Measurements from ENCODE around the gene TXLNB.

TXLNB gene

DNA sequence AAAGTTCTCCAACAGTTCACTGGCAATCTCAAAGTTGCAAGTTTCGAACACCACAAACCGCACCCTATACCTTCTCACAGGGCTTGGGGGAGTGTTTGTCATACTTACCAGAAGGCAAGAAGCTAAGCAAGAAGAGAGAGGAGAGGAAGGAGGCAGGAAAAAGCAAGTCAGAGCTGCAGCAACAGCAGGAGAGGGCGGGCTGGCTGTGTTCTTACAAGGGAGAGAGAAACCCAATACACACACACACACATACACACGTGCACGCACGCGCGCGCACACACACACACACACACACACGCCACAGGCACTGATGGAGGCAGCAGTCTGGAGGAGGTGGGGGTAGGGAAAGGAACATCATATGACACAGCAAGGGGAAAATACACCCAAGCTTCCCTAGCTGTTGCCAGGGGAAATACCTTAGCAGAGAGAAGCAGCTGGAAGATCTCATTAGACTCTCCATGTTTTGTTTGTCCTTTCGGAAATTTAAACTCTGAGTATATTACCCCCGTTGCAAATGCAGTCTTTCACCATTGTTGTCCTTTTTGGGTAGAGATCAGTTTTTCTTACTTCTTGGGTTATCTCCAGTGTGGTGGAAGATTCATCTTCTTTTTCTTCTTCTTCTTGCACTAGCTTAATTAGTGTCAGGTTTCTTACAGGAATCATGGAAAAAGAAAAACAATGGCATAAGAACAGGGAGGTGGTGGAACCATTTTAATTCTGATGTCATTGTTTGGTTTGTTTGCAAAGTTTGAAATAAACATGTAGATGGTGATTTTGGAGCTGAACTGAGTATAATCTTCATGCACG is at the start of gene TXLNB:
Gene TXLNB, minus strand, starts transcription at position 186 of the 807 bp plus-strand sequence. CDS start 3,099 bp downstream, outside the sequence.
- DNase-seq (ENCODE audit: low read depth, low spot score), result peak; percentile 55

DNA sequence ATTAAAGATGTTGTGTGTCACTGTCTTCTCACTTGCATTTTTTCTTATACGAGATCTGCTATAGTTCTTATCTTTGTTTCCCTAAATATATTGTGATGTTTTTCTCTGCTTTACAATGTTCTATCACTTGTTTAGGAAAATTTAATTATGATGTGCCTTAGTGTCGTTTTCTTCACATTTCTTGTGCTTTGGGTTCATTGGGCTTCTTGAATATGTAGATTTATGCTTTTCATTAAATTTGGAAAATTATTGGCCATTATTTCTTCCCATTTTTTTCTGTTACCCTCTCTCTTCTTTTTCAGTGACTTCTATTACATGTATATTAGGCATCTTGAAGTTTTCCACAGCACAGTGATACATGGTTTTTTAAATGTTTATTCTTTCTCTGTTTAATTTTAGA is 49.3 kb upstream of the TXLNB start:
- no peak for DNase-seq (ENCODE audit: low read depth, low spot score)

- DNase-seq (ENCODE audit: low read depth, low spot score), result no peak
These were observed 47.0 kb upstream of the TXLNB start for GRCh38 chr6:139338795-139339194.

- DNase-seq (ENCODE audit: low read depth, low spot score), result no peak
These were observed 46.0 kb upstream of the TXLNB start for GRCh38 chr6:139337830-139338229.

- no peak for DNase-seq (ENCODE audit: low read depth, low spot score)
These were observed 45.2 kb upstream of the TXLNB start for GRCh38 chr6:139337001-139337400.

GRCh38 chr6:139336488-139336887 is 44.7 kb upstream of the TXLNB start:
- DNase-seq (ENCODE audit: low read depth, low spot score), result no peak

DNA sequence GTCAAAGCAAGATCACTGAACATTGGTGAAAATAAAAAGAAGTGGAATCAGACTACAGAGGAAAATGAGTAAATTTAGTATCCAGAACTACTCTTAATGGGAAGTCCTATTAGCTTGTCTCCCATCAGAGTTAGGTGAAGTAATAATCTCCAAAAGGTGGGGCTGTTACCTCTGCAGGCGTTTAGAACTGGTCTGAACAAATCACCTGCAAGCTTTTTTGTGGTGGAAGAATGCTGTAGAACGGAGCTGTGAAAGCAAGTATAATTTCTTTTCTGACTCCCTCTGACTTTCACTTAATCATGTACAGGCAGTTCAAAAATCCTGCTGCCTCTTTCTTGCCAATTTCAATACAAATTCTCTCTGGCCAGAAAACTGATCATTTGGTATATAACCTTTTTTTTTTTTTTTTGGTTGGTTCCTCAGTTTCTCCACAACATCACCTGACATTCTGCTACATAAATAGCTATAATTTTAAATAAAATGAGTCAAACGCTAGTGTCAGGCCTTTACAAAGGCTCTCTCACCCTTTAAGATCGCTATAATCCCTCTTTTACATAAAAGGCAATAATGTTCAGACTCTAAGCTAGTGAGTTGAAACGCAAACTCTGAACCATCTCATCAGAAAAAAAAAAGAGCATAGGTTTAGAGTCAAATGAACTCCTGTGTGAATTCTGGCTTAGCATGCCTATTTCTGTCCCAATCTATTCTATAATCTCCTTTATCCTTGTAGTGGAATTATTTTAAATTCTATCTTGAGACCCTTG is 43.8 kb upstream of the TXLNB start:
- no peak for DNase-seq (ENCODE audit: low read depth, low spot score)

DNA sequence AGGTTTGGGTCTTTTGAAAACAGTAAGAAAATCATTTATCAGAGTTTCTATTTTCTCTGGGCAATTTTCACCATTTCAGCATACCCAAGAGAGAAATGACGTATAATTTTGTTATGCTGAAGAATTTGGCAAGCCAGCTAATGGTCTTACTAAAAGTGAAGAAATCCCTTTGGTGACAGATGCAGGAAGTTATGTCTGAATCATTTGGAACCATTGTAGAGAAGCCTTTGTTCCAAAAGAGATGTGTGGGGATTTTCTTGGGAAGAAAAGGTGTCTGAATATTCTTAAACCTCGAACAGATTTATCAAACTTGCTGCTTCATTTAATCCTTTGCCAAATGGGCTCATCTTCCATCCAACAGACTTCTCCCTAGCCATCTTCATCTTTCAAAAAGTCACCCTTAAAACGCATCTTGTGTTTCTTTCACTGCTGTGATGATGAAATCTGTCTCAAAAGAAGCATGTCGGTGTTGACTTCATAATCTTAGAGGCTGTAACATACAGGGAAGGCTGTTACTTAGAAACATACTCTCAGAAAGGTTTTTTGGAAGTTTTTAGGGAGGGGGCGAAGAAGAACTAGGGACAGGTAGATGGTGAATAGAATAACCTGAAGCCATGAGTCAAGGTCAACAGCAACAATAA is 43.1 kb upstream of the TXLNB start:
- no peak for DNase-seq (ENCODE audit: low read depth, low spot score)

DNA sequence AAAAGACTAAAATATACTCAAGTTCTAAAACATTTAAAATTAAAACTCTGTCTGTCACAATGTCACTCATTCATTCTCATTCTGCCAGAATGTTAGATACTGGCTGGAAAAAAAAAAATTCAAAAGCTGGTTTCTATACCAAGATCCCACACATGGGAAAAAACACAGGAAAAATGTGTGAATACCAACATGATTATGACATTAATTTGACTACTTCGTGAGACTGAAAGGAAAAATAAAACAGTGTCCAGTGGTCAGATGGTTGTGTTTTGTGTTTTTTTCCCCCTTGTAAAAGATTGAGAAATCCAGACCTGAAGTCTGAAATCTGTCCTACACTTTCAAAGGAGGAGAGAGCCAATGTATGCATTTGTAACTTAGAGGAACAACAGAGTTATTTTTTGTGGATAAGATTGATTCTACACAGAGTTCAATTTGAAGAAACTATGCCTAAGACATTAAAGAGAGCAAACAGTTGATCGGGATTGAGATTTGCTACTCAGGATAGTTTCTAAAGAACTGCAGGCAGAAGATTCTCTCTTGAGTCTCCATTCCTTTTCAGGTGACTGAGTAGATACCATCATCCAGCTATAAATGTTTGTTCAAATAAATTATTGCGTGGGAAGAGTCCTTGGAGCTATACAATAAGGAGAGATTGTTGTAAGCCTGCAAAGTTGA is 39.2 kb upstream of the TXLNB start:
- DNase-seq (ENCODE audit: low read depth, low spot score), result no peak

DNA sequence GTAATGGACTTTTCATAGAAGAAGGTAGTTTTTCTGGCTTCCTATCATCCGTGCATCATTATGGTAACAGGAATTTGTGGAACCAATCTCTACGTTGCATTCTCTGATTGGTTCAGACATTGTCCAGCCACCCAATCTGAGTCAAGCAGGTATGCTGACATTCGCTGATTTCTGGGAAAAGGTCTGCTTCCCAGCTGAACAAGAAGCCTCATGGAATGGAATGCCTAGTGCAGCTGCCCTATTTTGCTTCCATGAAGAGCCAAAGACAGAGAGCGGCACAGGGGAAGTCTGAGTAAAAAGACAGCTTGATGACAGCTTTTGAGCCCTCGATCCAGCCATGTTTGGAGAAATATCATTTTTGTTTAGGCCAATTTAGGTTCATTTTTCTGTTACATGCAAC is 38.5 kb upstream of the TXLNB start:
- DNase-seq (ENCODE audit: low read depth, low spot score), result no peak

- no peak for DNase-seq (ENCODE audit: low read depth, low spot score)
These were observed 37.4 kb upstream of the TXLNB start for GRCh38 chr6:139329224-139329623.

DNA sequence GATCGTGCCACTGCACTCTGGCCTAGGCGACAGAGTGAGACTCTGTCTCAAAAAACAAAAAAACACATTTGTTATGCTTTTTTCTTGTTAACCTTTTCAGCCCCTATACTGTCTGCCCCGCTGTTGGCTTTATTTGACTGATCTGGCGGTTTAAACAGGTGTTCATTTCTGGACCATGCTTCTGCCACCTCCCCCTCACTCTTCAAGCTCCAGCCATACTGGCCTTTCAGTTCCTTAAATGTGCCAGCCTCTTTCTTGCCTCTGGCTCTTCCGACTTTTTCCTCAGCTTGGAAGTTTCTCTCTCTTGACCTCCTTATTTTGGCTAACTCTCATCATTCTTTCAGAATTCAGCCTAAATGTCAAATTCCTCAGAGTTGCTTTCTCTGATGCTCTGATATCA is 35.2 kb upstream of the TXLNB start:
- no peak for DNase-seq (ENCODE audit: low read depth, low spot score)

- DNase-seq (ENCODE audit: low read depth, low spot score), result no peak
These were observed 33.9 kb upstream of the TXLNB start for GRCh38 chr6:139325686-139326085.

DNA sequence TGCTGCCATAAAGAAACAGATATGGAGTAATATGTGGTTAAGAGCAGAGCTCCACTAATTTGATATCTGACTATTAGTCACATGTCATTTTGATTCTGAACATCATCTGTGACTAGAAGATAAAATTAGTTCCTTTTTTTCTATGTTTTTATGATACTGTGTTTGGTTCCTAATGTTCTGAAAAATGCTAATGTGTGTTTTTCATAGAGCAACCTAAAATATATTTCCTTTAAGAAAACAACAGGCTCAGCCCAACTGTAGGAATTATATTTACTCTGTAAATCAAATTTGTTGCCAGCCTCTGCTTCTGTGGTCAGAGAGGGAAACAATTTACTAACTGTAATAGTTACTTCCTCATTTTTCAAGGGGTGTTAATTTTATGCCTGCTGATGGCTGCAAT is 33.3 kb upstream of the TXLNB start:
- DNase-seq (ENCODE audit: low read depth, low spot score), result no peak

DNA sequence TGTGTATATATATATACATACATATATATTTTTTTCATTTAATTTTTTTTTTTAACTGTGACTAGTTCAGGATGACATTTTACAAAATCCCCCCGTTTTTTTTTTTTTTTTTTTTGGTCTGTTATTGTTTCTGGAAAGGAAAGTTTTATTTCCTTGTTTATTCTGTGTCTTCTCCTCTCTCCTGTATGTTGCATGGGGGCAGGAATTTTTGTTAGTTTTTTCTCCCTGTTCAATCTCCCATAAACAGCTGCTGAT is 32.4 kb upstream of the TXLNB start:
- no peak for DNase-seq (ENCODE audit: low read depth, low spot score)

GRCh38 chr6:139323511-139324300 is 31.9 kb upstream of the TXLNB start:
- peak; percentile 28 for DNase-seq (ENCODE audit: low read depth, low spot score)

DNA sequence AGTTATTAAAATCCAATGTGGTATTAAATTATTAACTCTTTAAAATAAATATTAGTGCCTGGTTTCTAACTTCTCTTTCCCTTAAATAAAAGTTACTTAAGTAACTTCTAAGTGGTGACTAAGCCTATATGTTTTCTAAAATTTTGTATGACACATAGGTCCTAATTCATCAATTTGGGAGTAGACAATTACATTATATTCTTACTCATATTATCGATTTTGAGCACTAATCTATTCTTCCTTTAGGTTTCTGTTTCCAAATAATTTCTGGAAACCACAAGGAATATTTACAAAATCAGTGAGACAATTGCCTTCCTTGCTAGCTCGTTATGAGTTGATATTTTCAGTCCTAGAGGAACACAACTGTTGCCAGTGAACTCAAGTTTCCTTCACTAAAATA is 28.3 kb upstream of the TXLNB start:
- DNase-seq (ENCODE audit: low read depth, low spot score), result no peak

DNA sequence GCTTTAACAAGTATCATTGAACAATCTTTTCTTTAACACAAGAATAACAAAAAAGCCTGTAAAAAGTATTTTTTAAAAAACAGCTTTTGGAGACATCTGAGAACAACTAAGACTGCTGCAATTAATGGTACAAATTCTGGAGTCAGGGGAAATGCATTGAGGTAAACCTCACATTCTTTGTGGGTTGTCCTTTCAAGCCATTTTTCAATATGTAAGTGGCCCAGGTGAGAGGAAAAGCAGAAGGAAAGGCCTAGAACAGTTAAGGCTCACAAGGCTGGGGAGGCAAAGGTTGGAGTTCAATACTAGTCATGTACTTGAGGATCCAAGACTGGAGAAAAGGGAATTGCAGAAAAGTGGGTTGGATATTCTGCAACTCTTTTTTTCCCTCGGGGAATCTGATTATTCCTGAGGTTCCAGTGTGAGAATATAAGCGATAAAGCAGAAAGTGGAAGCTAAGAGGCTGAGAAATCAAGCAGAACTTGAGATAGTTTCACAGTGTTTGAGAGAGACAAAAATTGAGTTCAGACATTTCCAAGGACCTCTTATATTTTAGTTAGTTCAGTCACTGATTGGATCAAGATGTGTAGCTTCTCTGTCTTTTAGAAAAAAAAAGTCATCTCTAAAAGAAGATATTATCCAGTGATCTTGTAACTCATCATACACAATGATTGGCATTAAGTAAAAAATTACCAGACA is 25.0 kb upstream of the TXLNB start:
- DNase-seq (ENCODE audit: low read depth, low spot score), result no peak

- no peak for DNase-seq (ENCODE audit: low read depth, low spot score)
These were observed 22.2 kb upstream of the TXLNB start for GRCh38 chr6:139313784-139314545.

DNA sequence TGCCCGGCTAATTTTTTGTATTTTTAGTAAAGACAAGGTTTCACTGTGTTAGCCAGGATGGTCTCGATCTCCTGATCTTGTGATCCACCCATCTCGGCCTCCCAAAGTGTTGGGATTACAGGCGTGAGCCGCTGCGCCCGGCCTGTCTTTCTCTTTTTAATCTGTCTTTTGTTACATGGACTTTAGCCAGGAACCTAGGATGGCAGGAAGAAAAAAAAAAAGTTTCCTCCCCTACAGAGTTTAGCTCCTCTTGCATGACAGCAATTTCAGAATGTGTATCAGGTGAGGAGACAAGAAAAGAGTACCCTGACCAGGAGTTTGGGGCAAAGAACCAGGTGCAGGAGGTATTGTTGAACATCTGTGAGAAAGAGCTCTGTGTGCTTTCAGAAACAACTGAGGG is 21.4 kb upstream of the TXLNB start:
- no peak for DNase-seq (ENCODE audit: low read depth, low spot score)

All from smooth muscle cell of the brain vasculature (primary cell).